ENCODE data around the gene PLEKHA5. TPM values are rescaled to one million over a fixed set of nuclear protein-coding genes. Genes with fewer than 3 reads are reported as not detected.

PLEKHA5 gene
- total RNA-seq, 1 experiment from 2014 or later, result 6.3 TPM

- intact Hi-C loops (cut with micrococcal nuclease; ENCODE audit: unreplicated experiment), result no loop called here
- POLR2A ChIA-PET, result no interaction called here
- no peaks in the 10 kb centered on the region for H3K27me3 ChIP-seq (ENCODE audit: control insufficient read depth, insufficient read depth, low read length)
Measured at GRCh38 chr12:19167708-19168107, 38.2 kb downstream of the PLEKHA5 start.

DNA sequence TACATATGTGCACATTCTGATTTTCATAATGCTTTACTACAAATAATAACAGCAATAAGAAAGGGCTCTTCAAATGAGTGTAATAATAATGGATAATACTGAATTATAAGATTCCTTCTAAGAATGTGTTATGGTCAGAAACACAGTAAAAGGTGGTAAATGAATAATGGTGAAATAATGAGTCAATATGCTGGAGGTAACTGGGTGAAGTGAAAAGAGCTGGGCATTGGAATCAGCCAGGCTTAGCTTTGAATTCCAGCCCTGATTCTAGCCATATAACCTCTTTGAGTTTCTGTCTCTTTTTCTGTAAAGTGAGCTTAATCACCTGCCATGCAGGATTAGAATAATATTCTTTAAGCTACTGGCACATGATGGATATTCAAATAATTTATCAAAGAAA is 39.1 kb downstream of the PLEKHA5 start:
- BruUV-seq (replicated peaks), result no TSS peak
- TF ChIP-seq, protein P1, sequence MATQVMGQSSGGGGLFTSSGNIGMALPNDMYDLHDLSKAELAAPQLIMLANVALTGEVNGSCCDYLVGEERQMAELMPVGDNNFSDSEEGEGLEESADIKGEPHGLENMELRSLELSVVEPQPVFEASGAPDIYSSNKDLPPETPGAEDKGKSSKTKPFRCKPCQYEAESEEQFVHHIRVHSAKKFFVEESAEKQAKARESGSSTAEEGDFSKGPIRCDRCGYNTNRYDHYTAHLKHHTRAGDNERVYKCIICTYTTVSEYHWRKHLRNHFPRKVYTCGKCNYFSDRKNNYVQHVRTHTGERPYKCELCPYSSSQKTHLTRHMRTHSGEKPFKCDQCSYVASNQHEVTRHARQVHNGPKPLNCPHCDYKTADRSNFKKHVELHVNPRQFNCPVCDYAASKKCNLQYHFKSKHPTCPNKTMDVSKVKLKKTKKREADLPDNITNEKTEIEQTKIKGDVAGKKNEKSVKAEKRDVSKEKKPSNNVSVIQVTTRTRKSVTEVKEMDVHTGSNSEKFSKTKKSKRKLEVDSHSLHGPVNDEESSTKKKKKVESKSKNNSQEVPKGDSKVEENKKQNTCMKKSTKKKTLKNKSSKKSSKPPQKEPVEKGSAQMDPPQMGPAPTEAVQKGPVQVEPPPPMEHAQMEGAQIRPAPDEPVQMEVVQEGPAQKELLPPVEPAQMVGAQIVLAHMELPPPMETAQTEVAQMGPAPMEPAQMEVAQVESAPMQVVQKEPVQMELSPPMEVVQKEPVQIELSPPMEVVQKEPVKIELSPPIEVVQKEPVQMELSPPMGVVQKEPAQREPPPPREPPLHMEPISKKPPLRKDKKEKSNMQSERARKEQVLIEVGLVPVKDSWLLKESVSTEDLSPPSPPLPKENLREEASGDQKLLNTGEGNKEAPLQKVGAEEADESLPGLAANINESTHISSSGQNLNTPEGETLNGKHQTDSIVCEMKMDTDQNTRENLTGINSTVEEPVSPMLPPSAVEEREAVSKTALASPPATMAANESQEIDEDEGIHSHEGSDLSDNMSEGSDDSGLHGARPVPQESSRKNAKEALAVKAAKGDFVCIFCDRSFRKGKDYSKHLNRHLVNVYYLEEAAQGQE (IDR thresholded peaks at IDR 0.05; ENCODE audit: insufficient read depth in 1 of 2, low read depth in 2 of 2, low read length in 1 of 2), result no peak
- TF ChIP-seq TCF7L2 (IDR thresholded peaks at IDR 0.05; ENCODE audit: low read depth, low read length) (no peak), POLR2AphosphoS5 (IDR thresholded peaks at IDR 0.05; ENCODE audit: low read depth, low read length) (no peak), SIN3A (IDR thresholded peaks at IDR 0.05; ENCODE audit: borderline replicate concordance, insufficient read depth, low read depth, low read length) (no peak), CTCF (IDR thresholded peaks at IDR 0.05) (no peak)
- DNase-seq (ENCODE audit: low read depth, low spot score) (no peak), ATAC-seq (no peak)
- in situ Hi-C loops (cut with HindIII; ENCODE audit: low pct_unique_long_range_greater_than_20kb, low sequenced_read_pairs) (no loop called here), intact Hi-C loops (cut with micrococcal nuclease; ENCODE audit: unreplicated experiment) (no loop called here)
- Histone ChIP-seq H3K27ac (ENCODE audit: low read length) (no peak overlapping the region), H3K9me3 (ENCODE audit: control insufficient read depth, insufficient read depth, low read depth, low read length) (no peaks in the 10 kb centered on the region), H3K4me3 (ENCODE audit: low read depth in 2 of 2, low read length in 2 of 2) (no peak overlapping the region), H3K4me1 (ENCODE audit: control insufficient read depth, insufficient read depth, low read length) (no peaks in the 10 kb centered on the region), H3K27me3 (ENCODE audit: control insufficient read depth, insufficient read depth, low read length) (no peaks in the 10 kb centered on the region), H3K36me3 (ENCODE audit: control insufficient read depth, insufficient read depth, low read length) (no peaks in the 10 kb centered on the region)
- ChIA-PET POLR2A (no interaction called here), CTCF (no interaction called here)

More at GRCh38 chr12:19167708-19168107, 38.2 kb downstream of the PLEKHA5 start:
- TF ChIP-seq CTCF (IDR thresholded peaks at IDR 0.05) (no peak), POLR2AphosphoS5 (IDR thresholded peaks at IDR 0.05; ENCODE audit: low read depth, low read length) (no peak), SIN3A (IDR thresholded peaks at IDR 0.05; ENCODE audit: borderline replicate concordance, insufficient read depth, low read depth, low read length) (no peak), TCF7L2 (IDR thresholded peaks at IDR 0.05; ENCODE audit: low read depth, low read length) (no peak)
- TF ChIP-seq, protein P1 (IDR thresholded peaks at IDR 0.05; ENCODE audit: insufficient read depth in 1 of 2, low read depth in 2 of 2, low read length in 1 of 2), result no peak
- BruUV-seq (replicated peaks), result no TSS peak
- in situ Hi-C loops (cut with HindIII; ENCODE audit: low pct_unique_long_range_greater_than_20kb, low sequenced_read_pairs), result no loop called here
- Histone ChIP-seq H3K27ac (ENCODE audit: low read length) (no peak overlapping the region), H3K9me3 (ENCODE audit: control insufficient read depth, insufficient read depth, low read depth, low read length) (no peaks in the 10 kb centered on the region), H3K4me1 (ENCODE audit: control insufficient read depth, insufficient read depth, low read length) (no peaks in the 10 kb centered on the region), H3K4me3 (ENCODE audit: low read depth in 2 of 2, low read length in 2 of 2) (no peak overlapping the region), H3K36me3 (ENCODE audit: control insufficient read depth, insufficient read depth, low read length) (no peaks in the 10 kb centered on the region)
- no peak for DNase-seq (ENCODE audit: low read depth, low spot score)
- ATAC-seq, result no peak
- CTCF ChIA-PET, result no interaction called here
